ENCODE measurements around the gene RREB1. TPM values are rescaled to one million over a fixed set of nuclear protein-coding genes. Genes with fewer than 3 reads are reported as not detected.

RREB1 gene
- total RNA-seq, 1 experiment from 2014 or later = 30.7 TPM

DNA sequence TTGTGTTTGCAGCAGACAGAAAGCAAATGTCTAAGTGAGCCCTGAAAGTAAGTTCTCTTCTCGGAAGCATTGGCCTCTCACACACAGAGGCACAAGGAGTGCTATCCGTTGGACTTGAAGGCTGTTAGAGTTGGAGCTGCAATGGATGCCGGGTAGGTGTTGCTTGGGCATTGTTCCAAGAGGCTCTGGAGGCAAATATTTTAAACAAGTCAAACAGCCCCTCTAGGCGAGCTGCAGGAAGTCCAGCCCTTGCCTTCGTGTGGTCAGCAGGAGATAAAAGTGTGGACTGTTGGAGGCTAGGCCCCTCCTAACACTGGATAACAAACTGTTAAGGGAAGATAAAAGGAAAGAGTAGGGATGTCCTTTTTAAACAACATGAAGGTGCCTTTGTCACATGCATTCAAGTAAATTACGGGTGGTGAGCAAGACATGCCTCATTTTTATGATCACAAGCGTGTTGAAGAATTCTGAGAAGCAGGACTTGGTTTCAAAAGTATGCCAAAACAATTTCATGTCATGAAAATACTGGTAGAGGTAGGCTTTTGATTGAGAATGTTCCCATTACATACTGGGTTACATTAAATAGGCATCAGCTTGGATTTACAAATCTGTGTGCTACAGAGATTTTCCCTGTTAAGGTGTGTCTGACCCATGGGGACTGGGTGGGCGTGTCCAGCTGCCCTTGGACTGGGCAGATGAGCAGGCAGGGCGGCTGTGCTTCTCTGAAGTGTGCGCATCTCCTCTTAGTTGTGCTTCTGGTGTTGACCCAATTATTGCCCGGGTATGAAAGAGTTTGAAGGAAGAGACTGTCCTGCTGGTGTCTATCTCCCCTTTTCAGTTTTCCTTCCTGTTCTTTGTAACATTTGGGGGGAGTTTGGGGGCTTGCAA lies 57.5 kb downstream of the RREB1 start:
- no peaks in the 10 kb centered on the region for H3K27me3 ChIP-seq (ENCODE audit: control insufficient read depth, insufficient read depth, low read length)
- TF ChIP-seq, protein P1, sequence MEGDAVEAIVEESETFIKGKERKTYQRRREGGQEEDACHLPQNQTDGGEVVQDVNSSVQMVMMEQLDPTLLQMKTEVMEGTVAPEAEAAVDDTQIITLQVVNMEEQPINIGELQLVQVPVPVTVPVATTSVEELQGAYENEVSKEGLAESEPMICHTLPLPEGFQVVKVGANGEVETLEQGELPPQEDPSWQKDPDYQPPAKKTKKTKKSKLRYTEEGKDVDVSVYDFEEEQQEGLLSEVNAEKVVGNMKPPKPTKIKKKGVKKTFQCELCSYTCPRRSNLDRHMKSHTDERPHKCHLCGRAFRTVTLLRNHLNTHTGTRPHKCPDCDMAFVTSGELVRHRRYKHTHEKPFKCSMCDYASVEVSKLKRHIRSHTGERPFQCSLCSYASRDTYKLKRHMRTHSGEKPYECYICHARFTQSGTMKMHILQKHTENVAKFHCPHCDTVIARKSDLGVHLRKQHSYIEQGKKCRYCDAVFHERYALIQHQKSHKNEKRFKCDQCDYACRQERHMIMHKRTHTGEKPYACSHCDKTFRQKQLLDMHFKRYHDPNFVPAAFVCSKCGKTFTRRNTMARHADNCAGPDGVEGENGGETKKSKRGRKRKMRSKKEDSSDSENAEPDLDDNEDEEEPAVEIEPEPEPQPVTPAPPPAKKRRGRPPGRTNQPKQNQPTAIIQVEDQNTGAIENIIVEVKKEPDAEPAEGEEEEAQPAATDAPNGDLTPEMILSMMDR (IDR thresholded peaks at IDR 0.05) = no peak
- ATAC-seq (no peak), DNase-seq (ENCODE audit: low read depth, low spot score) (no peak)
- H3K4me3 ChIP-seq (ENCODE audit: low read depth in 2 of 2, low read length in 2 of 2) = no peak overlapping the region
- H3K4me1 ChIP-seq (ENCODE audit: control insufficient read depth, insufficient read depth, low read length) = peaks cover 28% of the 10 kb centered on the region
- BruUV-seq (replicated peaks) = no TSS peak
- POLR2A ChIA-PET = interaction anchor here (0.5 kb wide), 1 partner anchor 119 kb away, joined by 9 read pairs; no protein-coding TSS in a partner anchor
- no peak overlapping the region for H3K27ac ChIP-seq (ENCODE audit: low read length)
- intact Hi-C loops (cut with micrococcal nuclease; ENCODE audit: unreplicated experiment) (no loop called here), in situ Hi-C loops (cut with HindIII; ENCODE audit: low pct_unique_long_range_greater_than_20kb, low sequenced_read_pairs) (no loop called here)
- H3K9me3 ChIP-seq (ENCODE audit: control insufficient read depth, insufficient read depth, low read depth, low read length) = no peaks in the 10 kb centered on the region
- CTCF ChIA-PET = no interaction called here
- H3K36me3 ChIP-seq (ENCODE audit: control insufficient read depth, insufficient read depth, low read length) = no peaks in the 10 kb centered on the region

DNA sequence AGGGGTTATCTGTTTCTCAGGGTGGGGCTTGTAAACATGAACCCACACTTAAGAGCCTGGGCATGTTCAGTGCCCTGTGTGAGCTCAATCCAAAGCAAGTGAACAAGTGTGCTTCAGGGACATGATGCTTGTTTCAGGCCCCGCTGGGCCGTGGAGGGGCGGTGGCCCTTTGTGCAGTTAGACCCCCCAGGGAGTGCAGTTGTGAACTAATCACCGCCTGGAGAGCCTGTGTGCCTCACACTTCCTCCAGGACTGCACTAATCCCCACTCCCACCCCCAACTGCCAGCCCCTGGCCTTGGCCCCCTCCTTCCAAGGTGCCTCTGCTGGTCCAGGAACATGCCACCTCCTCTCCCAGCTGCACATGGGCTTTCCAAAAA lies 58.1 kb downstream of the RREB1 start:
- ChIA-PET CTCF (no interaction called here), POLR2A (no interaction called here)
- intact Hi-C loops (cut with micrococcal nuclease; ENCODE audit: unreplicated experiment) = no loop called here
- Histone ChIP-seq H3K27ac (ENCODE audit: low read length) (no peak overlapping the region), H3K9me3 (ENCODE audit: control insufficient read depth, insufficient read depth, low read depth, low read length) (no peaks in the 10 kb centered on the region), H3K4me1 (ENCODE audit: control insufficient read depth, insufficient read depth, low read length) (peaks cover 28% of the 10 kb centered on the region), H3K4me3 (ENCODE audit: low read depth in 2 of 2, low read length in 2 of 2) (no peak overlapping the region), H3K36me3 (ENCODE audit: control insufficient read depth, insufficient read depth, low read length) (no peaks in the 10 kb centered on the region), H3K27me3 (ENCODE audit: control insufficient read depth, insufficient read depth, low read length) (no peaks in the 10 kb centered on the region)
- TF ChIP-seq TCF7L2 (IDR thresholded peaks at IDR 0.05; ENCODE audit: low read depth, low read length) (no peak), POLR2AphosphoS5 (IDR thresholded peaks at IDR 0.05; ENCODE audit: low read depth, low read length) (no peak), SIN3A (IDR thresholded peaks at IDR 0.05; ENCODE audit: borderline replicate concordance, insufficient read depth, low read depth, low read length) (no peak)
- TF ChIP-seq, protein P1 (IDR thresholded peaks at IDR 0.05) = no peak
- in situ Hi-C loops (cut with HindIII; ENCODE audit: low pct_unique_long_range_greater_than_20kb, low sequenced_read_pairs) = no loop called here
- ATAC-seq (no peak), DNase-seq (ENCODE audit: low read depth, low spot score) (no peak)
- no TSS peak for BruUV-seq (replicated peaks)

DNA sequence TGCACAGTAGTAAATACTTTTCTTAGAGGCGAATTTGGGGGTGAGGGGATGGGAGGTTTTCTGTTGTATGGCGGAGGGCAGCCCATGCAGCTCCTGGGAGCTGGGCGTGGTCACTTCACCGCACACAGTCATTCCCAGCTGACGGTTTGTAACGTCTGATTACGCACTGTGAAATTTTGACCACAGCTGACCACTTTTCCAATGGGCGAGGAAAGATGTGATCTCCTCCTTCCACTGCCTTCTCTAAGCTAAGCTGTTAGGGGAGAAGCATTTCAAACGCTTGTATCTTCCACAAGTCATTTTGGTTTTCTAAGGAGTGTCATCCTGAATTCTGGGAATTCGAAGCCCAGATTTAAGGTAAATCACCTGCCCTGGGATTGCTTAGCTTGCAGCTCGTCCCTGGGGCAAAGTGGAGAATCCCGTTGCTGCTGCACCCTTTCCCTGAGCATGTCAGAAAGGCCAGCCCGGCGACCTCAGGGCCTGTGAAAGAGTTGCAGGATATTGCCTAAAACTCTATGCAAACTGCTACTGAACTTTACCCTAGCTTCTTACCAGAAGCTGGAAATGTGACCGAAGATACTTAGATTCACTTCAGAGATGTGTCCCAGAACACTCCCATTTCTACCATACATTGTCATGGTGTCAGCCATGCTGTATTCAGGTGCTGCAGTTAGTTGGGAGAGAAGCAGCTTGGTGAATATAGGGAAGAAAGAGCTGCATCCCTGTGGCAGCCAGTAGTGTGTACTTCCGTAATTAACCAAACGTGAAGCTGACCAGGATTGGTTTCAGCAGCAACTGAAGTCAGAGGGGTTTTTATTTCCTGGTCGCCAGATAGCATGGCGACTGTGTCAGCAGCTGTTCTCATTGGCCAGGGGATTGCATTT lies 58.9 kb downstream of the RREB1 start:
- H3K27ac ChIP-seq (ENCODE audit: low read length) = no peak overlapping the region
- TF ChIP-seq, protein P2, sequence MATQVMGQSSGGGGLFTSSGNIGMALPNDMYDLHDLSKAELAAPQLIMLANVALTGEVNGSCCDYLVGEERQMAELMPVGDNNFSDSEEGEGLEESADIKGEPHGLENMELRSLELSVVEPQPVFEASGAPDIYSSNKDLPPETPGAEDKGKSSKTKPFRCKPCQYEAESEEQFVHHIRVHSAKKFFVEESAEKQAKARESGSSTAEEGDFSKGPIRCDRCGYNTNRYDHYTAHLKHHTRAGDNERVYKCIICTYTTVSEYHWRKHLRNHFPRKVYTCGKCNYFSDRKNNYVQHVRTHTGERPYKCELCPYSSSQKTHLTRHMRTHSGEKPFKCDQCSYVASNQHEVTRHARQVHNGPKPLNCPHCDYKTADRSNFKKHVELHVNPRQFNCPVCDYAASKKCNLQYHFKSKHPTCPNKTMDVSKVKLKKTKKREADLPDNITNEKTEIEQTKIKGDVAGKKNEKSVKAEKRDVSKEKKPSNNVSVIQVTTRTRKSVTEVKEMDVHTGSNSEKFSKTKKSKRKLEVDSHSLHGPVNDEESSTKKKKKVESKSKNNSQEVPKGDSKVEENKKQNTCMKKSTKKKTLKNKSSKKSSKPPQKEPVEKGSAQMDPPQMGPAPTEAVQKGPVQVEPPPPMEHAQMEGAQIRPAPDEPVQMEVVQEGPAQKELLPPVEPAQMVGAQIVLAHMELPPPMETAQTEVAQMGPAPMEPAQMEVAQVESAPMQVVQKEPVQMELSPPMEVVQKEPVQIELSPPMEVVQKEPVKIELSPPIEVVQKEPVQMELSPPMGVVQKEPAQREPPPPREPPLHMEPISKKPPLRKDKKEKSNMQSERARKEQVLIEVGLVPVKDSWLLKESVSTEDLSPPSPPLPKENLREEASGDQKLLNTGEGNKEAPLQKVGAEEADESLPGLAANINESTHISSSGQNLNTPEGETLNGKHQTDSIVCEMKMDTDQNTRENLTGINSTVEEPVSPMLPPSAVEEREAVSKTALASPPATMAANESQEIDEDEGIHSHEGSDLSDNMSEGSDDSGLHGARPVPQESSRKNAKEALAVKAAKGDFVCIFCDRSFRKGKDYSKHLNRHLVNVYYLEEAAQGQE (IDR thresholded peaks at IDR 0.05; ENCODE audit: insufficient read depth in 1 of 2, low read depth in 2 of 2, low read length in 1 of 2) = no peak
- TF ChIP-seq TCF7L2 (IDR thresholded peaks at IDR 0.05; ENCODE audit: low read depth, low read length) (no peak), SIN3A (IDR thresholded peaks at IDR 0.05; ENCODE audit: borderline replicate concordance, insufficient read depth, low read depth, low read length) (no peak), POLR2AphosphoS5 (IDR thresholded peaks at IDR 0.05; ENCODE audit: low read depth, low read length) (no peak)
- TF ChIP-seq, protein P1 (IDR thresholded peaks at IDR 0.05) = no peak
- in situ Hi-C loops (cut with HindIII; ENCODE audit: low pct_unique_long_range_greater_than_20kb, low sequenced_read_pairs) = no loop called here
- peaks cover 28% of the 10 kb centered on the region for H3K4me1 ChIP-seq (ENCODE audit: control insufficient read depth, insufficient read depth, low read length)
- intact Hi-C loops (cut with micrococcal nuclease; ENCODE audit: unreplicated experiment) = no loop called here
- H3K36me3 ChIP-seq (ENCODE audit: control insufficient read depth, insufficient read depth, low read length) = no peaks in the 10 kb centered on the region
- CTCF ChIA-PET = no interaction called here
- H3K27me3 ChIP-seq (ENCODE audit: control insufficient read depth, insufficient read depth, low read length) = no peaks in the 10 kb centered on the region
- no TSS peak for BruUV-seq (replicated peaks)
- no peak overlapping the region for H3K4me3 ChIP-seq (ENCODE audit: low read depth in 2 of 2, low read length in 2 of 2)
- no peak for DNase-seq (ENCODE audit: low read depth, low spot score)
- POLR2A ChIA-PET = no interaction called here
- no peaks in the 10 kb centered on the region for H3K9me3 ChIP-seq (ENCODE audit: control insufficient read depth, insufficient read depth, low read depth, low read length)
- ATAC-seq = no peak
